GM21526 (cell line): ENCODE measurements around the gene RALGPS1.
"Not testable (repeated sequence)": the region's sequence is repeated elsewhere in the genome, so short reads cannot be mapped to it uniquely, and the experiment has no call there.

ENCODE experiments used
- ATAC-seq: cut with Tn5 transposase; IDR thresholded peaks from one replicate; pipeline ENCODE4 v1.9.1; 2021; ENCODE audit warnings: moderate library complexity; ENCODE audit not compliant: unreplicated experiment, low FRiP score

RALGPS1 gene

GRCh38 chr9:127015921-127016512 lies 101.4 kb downstream of the RALGPS1 start:
- no peak for ATAC-seq

- ATAC-seq: not testable (repeated sequence)
Measured at GRCh38 chr9:127017979-127018378, 103.4 kb downstream of the RALGPS1 start.

DNA sequence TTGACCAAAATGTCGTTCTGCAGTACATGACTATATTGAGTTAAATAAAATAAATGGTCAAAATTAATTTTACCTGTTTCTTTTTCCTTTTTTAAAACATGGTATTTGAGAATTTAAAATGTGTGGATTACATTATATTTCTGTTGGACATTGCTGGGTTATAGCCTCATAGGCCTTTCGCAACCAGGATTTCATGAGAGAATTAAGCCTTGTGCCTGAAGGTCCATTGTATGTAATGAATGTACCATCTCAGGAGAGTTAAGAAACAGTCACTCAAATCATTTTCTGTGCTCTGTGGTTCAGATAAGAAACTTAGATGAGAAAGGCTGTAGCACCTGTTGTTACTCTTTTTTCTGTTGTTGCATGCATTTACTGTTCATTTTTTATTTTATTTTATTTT lies 104.4 kb downstream of the RALGPS1 start:
- no peak for ATAC-seq

- no peak for ATAC-seq
Measured at GRCh38 chr9:127020036-127020801, 105.6 kb downstream of the RALGPS1 start.

GRCh38 chr9:127020802-127021078 lies 106.2 kb downstream of the RALGPS1 start:
- no peak for ATAC-seq

DNA sequence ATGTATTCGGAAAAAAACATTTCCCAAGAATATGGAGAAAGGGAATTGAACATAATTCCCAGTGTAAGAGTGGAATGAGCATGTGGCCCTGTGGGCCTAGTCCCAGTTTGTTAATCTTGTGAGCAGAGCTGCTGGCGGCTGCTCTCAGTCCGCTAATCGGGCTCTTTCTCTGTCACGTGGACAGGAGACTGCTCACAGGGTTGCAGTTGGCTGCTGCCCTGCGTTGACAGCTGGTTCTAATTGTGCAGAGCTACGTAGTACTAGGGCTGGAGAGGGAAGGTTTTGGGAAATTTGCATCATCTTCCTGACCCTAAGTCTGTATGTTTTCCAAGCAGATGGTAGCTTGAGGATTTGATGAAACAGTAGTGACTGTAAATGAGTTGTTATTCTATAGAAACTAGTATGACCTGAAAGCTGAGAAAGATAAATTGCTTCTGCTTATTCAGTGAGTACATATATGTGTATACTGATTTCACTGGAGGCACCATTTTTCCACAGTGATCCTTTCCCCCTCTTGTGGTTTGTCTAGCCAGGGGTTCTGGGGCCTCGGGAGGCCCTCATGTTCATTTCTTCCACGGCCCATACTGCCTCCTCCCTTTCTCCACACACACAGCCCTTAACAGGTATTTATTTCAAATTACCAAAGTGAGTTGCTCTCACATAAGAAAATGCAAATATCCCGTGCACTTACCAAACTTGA lies 107.2 kb downstream of the RALGPS1 start:
- no peak for ATAC-seq

- no peak for ATAC-seq
Measured at GRCh38 chr9:127022913-127023660, 108.5 kb downstream of the RALGPS1 start.

DNA sequence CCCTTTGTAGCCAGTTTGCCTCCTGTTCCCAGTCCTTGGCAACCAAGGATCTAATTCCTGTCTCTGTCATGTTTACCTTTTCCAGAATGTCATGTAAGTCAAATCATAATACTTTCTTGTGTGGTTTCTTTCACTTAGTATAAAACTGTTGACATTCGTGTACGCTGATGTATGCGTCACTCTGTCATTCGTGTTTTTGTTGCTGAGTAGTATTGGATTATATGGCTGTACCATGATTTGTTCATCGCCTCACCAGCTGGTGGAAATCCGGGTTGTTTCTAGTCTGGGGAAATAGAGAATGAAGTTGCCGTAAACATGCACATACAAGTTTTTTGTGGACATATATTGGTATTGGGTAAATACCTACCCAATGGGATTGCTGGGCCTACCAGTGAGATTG lies 110.5 kb downstream of the RALGPS1 start:
- no peak for ATAC-seq

DNA sequence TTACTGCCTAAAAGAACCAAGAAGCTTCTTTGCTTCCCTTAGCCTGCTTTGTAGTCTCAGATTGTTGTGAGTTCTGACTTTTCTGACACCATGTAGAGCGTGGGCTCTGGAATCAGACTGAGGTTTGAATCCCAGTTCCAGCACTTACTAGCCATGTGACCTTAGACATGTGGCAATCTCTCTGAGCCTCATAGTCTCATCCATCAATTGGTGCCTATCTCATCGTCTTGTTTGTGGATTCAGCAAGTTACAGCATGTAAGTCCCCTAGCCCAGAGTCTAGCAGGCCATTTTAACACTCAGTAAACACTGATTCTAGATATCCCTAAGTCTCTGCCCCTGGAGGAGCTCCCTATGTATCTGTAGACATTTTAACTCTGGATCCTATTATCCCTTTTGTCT lies 113.1 kb downstream of the RALGPS1 start:
- no peak for ATAC-seq

DNA sequence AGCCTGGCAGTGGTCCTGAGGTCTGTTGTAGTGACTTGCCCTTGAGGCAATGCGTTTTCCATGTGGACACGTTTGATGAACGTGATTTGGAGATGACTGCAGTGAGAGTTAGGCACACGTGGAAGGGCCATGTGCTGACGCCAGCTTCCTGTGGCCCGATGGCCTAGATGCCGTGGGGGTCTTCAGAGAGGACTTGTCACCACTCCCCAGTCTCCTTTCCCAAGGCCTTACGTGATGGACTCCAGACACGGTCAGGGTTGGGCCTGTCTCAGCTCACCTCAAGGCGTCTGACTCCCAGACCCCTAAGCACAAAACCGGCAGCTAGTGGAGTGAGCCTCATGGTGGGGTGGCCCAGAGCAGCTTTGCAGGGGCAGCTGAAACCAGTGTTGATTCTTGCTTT lies 115.0 kb downstream of the RALGPS1 start:
- ATAC-seq: no peak

DNA sequence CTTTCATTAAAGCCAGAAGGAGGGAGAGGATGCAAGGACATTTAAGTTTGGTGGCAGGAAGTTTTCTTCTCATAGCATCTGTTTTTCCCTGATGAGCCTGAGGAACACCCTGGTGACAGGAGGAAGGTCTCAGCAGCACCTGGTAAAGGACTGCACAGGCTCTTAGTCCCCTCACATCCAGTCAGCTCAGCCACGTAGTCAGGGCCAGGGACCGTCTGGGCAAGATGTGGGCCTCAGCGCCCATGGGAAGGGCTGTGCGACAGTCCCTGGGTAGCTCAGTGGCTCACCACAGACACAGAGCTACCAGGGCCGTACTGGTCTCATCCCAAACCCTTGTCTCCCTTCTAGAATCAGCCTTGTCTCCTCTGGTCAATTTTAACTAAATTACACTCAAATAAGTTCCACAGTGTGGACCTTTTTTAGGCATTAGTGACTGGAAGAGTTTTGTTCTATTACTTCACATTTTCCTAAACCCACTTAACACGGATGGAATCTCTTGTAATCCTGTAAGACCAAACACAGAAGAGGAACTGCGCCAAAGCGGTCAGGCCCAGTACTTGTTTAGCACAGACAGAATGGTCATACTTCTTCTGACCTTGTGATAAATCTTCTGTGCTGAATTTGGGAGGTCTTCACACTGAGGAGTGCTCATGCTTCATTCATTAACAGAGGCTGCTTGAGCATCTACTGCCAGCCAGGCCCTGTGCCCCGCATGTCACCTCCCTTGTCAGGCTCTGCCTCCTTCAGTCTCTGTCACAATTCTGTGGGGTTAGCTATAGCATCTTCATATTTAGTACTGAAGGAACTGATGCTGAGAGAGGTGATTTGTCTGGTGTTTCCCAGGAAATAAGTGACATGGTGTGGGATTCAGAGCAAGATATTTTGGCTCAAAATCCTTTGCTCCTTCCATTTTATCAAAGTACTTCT lies 116.5 kb downstream of the RALGPS1 start:
- no peak for ATAC-seq

DNA sequence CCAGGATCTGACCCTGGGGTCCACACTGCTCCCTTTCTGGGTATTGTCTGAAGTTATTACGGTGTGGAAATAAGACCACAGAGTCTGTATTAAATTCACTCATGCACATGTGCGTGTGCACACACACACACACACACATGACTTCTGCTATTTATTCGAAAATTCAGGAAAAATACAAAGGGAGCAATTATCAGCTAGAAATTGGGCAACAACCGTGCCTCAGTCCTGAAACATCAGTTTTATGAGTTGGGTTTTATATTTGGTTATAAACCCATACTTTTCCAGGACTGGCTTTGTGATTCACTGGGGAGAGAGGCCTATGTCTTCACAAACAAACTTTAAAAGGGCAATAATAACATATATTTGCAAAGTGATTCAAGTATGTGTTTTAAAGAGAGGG lies 117.7 kb downstream of the RALGPS1 start:
- no peak for ATAC-seq

DNA sequence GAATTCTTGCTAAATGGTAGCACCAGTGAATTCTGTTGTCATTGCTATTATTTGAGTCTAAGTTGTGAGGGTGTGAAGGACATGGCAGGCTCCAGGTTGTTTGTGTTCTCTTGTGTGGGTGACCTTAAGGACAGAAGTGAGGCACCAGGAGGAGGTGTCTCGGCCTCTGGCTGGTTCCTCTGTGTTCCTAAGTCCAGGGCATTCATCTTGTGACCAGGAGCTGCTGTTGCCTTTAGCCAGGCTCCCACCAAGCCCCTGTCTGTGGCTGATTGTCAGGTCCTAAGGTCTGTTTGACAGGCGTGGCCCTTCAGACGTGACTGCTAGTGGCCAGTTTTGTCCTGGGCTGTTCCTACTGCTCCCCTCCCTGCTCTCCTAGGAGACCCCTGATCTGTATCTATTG lies 118.5 kb downstream of the RALGPS1 start:
- no peak for ATAC-seq

DNA sequence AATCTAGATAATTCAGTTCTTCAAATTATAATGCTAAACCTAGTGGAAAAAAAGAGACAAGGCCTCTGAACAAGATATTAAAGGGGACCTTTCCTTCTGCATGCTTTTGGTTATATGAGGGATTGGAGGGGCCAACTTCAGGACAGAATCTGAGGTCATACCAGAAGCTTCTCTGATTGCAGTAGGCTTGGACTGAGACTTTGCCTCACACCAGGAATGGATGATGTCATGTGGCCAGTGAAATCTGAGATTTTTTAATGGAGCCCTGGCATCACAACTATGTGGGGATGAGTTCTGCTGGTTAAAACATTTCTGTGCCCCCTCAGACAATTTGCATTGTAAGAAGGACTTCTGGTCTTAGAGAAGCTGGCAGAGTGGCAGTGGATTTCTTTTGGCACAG lies 119.2 kb downstream of the RALGPS1 start:
- ATAC-seq: no peak

DNA sequence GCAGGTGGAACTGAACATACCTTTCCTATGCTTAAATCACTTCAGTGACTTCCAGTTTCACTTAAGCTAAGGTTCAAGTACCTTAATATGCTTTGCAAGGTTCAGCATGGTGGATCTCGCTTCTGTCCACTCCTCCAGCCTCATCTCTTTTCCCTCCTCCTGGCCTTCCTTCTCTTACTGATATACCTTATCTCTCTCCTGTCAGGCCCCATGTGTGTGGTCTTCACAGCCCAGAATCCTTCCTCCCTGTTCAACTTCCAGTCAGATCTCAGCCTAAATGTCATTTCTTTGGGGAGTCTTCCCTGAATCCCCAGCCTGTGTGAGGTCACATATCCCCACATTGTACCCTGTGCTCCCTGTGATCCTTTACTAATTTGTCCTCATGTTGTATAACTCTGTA lies 120.1 kb downstream of the RALGPS1 start:
- no peak for ATAC-seq

- ATAC-seq: no peak
Measured at GRCh38 chr9:127035423-127035822, 120.8 kb downstream of the RALGPS1 start.

GRCh38 chr9:127035948-127036347 lies 121.4 kb downstream of the RALGPS1 start:
- ATAC-seq: no peak

DNA sequence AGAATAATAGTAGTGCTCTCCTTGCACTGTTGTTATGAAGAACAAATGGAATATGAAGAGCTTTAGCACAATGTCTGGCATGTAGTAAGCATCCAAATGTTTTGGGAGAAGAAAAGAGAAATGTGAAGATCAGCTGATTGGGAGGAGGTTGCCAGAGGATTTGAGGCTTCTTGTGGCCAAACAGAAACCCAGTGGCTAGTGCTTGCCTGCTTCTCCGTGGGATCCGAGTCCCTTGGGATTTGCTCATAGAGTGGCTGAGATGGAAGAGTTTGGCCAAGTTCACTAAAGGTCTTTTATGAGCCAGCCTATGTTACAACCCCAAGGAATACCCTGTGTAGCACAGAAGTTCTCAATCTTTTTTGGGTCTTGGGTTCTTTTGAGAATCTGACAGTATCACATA lies 121.9 kb downstream of the RALGPS1 start:
- ATAC-seq: no peak

DNA sequence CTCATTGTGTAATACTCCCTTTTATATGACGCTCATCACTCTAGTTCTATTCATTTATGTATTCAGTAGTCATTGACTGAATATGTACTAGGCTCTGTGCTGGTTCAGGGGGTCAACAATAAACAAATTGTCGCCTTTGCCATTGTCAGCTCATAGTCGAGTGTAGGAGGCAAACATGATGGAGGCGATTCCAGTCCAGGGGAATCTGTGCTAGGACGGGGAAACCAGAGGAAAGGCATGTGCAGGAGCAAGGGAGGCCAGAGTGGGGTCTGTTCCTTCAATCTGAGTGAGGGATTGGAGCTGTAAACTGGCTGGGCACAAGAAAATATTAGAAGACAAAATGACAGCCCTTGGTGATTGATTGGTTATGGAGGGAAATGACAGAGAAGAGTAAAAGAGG lies 123.9 kb downstream of the RALGPS1 start:
- no peak for ATAC-seq

DNA sequence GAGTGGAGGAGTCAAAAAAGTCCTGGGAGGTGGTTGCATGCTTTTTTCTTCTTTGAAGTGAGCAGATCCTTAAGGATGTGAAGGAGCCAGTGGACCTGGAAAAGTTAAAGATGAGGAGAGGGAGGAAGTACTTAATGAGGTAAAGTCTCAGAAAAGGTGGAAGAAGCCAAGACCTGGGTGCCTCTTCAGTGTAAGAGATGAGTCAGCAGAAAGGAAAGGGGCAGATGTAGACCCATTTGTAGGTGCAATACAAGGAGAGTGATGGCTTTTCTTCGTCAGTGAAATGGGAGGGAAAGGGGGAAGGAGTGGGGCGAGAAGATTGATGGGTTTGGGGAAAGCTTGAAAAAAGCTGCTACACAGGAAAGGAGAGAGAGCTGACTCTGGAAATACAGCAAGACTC lies 124.9 kb downstream of the RALGPS1 start:
- no peak for ATAC-seq
